Measurements from ENCODE around the gene ESR2.

GRCh38 chr14:64326502-64326901, 32.3 kb upstream of the ESR2 start:
- TF ChIP-seq CTCF (IDR thresholded peaks at IDR 0.05): no peak
- TF ChIP-seq POLR2AphosphoS5 (IDR thresholded peaks at IDR 0.05): no peak
- no peak for TF ChIP-seq EP300 (IDR thresholded peaks at IDR 0.05; ENCODE audit: low read depth)
- no peak for TF ChIP-seq POLR2A (IDR thresholded peaks at IDR 0.05)

Measured in transverse colon (tissue), 4 donors.